MV-4-11 (cell line): ENCODE results near the gene LPAR3.
A peak's percentile ranks its signal among the peaks of the same experiment; 100 is the strongest.

Experiments used
- DNase-seq: peaks from one replicate; lab custom pipeline; 2025; lab: John Stamatoyannopoulos, UW

LPAR3 gene

DNA sequence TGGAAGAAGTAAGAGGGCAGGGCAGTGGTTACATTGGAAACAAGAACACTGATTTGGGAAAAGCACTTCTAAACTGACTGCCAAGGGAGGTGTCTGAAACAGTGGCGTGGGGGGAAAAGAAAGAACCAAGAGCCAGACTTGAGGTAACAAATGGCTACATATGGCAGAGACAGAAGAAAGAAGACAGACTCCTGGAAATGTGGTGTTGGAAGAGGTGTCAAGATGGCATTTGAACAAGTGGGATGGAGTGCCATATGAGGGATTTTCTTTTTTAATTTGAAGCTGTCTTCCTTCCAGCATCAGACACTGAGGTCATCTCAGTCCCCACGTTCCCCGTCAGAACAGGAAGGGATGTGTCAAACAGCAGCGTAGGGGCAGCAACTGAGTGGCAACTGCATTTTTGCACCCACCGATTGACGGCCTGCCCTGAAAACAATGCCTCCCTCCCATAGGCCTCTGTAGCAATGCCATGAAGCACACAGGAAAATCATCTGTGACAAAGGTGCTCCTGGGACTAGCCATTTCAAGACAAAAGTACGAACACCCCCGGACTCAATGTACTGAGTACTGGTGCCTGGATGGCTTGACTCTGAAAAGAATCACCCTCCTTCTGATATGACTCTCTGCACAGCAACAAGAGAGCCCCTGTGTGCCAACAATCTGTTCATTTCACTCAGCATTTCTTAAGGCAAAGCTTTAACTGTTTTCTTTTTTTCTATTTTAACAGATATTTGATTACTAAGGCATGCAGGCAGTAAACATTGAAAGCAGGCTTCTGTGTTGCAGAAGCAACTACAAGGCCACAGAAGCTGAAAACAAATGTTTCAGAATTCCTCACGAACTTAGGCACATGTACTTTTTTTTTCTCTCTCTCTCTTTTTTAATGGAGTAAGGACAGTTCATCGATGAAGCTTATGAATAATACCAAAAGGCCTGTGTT lies 37.0 kb downstream of the LPAR3 start:
- no peak for DNase-seq

DNA sequence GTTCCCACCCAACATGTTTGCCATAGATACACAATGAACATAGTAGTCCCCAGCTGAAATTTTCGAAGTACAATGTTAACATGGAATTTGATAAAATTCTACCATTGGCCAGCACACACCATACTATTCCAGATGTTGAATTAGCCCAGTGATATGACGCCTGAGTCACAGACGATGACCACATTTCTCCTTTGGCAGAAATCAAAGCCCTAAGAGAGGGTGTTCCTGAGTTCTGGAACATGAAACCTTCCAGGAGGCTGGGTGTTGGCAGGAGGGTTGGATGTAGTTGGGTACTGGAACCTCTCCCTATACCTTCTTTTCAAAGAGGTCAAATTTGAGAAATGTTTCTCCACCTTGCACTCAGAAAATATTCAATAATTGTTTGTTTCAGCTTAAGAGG lies 37.8 kb downstream of the LPAR3 start:
- DNase-seq = no peak

DNA sequence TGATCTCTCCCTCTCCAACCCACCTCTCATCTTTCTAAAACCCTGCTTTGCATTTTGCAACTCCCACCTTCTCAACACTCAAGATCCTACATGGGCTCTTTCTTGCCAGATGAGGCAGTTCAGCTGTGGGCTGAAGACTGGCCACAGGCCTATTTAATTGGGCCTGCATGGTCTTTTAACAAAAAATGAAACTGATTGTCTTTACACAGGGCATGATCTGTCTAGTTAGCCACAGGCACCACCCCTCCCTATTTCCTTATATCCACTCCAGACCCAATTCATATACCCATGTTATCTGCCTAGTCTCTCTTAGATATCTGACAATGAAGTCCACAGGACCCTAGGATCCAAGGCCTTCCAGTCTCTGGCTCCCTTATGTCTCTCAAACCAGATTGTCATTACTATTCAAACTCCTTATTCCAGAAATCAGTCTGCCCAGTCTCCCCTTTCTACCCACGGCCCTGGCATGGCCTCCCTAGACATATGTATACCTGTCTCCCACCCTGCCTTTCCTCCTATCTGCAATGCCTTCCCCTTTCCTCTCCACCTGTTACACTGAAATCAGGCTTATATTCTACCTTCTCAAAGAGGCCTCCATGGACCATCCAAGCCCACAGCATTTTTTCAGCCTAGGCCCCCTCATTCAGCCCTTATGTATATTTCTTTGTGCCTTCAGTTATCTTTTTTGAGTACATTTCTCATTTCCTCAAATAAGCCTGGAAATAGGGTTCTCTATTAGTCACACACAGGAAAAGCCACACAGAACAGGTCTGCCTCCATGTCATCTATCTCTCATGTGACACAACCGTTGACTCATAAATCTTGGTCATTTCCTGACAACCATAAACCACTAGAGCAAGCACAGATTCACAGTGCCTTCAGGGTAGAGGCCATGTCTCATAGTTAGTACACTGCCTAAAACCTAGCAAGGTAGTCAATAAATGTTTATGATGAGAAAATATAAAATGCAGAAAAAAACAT lies 39.0 kb downstream of the LPAR3 start:
- DNase-seq = peak; percentile 98

DNA sequence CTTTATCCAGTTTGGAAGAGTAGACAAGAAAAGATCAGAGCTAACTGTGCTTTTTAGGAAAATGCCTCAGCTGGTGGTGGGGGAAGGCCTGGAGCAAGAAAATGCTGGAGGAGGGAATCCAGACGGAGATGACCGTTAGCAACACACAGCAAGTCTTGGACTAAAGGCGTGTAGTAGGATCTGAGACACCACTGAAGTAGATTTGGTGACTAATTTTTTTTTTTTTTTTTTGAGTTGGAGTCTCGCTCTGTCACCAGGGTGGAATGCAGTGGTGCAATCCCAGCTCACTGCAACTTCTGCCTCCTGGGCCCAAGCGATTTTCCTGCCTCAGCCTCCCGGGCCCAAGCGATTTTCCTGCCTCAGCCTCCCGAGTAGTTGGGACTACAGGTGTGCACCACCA lies 41.2 kb downstream of the LPAR3 start:
- no peak for DNase-seq

DNA sequence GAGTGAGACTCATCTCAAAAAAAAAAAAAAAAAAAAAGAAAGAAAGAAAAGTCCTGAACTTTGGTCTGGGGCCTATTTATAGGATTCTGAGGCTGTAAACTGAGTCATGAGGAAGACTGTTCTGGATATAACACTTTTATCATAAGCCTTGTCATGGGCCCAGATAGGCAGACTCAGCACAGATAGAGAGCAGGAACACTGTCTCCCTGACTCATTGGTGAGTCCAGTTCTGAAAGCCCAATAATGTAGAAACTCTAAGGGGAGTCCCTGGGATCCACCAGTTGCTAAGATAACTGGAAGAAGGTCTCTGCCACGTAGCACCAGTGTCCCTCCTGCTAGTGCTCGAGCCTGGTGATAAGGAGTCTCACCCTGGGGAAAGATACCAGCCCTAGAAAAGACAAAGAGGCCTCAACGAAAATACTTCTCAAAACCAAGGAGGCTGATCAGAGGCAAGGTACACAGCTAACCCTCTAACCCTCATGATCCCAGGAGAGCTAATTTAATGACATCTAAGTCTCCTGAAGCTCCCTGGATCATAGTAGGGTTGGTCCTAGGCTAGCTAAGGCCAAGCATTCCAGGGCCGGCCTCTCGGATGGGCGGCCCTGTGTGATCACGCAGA lies 43.5 kb downstream of the LPAR3 start:
- DNase-seq = no peak

DNA sequence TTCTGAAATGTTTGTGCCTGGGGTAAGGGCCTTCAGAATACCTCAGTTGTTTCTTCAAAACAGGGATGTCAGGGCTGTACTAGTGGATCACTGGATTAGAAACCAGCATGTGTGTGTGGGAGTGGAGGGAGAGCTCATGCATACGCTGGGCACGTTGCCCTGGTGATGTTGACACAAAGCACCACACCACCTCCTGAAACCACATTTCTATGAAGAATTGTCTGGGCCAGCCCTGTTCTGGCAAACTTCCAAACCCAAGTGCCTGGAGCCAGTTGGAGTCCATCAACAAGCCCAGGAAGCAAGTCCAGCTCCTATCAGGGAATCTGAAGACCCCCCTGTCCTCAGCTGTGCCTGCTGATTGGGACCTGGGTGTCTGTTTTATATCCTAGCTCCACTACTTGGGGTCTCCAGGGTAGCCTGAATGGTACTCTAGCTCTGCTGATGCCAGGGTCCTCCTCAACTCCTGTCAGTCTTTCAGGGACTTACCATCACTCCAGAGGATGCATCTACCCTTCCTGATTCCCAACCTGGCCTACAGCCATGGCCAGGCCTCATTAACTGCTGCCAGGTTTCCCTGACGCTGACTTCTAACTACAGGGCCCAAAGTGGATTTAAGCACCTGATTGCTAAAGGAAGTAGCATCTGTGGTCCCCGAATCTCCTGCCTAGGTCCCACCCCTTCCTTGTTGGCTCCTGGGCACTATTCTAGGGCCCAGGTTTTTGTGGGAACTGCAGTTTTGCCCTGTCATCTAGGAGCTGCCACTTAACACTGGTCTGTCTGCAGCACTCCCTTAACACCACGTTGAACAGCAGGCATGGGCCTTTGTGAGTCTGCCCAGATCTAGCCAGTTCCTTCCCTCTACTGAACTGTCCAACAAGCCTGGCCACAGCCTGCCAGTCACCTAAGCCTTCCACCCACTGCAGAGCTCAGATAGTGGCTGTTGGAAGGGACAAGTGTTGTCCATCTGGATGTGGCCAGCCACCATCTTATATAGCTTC lies 45.5 kb downstream of the LPAR3 start:
- DNase-seq = peak; percentile 90

DNA sequence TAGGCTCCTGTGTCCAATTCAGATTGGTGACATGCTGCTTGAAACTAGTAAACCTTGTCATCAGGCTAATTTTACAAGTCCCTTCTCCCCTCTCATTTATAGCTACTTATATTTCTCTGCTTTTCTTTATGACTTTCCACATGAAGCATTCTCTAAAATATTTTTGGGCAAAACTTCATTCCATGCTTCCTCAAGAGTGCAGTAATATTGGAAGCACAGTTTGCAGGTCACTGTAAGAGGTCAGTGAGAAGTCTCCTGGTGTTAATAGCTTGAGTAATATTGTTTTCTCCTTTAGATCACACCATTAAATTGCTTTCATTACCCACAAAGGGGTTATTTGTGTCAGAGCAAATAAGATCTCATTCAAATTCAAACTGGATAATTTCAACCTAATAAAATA lies 46.6 kb downstream of the LPAR3 start:
- no peak for DNase-seq

DNA sequence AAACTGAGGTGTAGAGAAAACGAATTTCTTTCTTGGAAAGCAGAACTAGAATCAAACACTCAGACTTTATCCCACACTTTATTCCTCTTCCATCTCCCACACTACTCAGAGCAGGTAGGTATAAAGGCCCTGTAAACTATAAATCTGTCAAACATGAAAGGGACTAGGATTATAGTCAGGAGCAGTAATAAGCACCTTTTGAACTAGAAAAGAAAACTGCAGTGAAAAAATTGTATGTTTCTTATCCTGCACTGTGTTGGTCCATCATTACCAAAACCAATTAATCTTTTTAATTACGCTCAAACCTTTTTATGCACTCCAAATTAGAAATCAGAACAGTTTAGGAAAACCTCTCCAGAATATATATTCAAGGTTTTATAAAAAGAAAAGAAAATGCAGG lies 47.6 kb downstream of the LPAR3 start:
- DNase-seq = no peak

DNA sequence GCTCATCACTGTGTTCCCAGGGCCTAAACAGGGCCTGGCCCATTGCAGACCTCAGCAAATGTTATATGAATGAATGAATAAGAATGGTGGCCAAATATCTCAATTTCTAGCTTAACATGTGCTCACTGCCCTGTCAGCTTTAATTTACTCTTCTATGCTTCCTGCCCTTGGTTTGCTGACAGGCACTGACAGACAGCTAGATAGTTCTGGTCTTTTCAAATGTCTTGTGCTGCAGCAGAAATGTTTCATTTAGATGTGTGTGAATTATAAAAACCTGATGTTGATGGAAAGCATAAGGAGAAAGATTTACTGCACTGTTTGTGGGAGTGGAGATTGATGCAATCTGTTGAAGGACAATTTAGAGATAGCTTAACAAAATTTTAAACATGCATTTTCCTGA lies 48.9 kb downstream of the LPAR3 start:
- DNase-seq = no peak

DNA sequence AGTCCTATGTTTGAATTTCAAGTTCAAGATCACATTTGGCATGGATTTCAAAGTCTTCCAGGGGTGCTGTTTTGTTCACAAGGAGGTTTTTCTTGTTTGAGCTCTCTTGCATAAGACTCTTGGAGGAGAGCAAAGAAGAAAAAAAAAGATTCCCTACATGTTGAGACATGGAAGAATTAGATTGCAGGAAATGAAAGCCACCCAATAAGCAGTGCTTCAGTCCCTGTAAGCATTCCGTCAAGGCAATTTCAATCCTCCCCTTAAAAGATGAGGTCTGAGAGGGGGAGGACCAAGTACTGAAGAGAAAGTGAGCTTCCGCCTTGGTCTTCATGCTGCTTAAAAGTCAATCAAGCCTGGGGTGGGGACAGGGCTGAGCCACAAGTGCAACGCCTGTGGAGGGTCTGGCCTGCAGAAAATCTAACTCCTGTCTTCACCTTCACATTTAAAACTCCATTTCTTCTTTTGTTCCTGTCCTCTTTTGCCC lies 50.2 kb downstream of the LPAR3 start:
- DNase-seq = no peak

DNA sequence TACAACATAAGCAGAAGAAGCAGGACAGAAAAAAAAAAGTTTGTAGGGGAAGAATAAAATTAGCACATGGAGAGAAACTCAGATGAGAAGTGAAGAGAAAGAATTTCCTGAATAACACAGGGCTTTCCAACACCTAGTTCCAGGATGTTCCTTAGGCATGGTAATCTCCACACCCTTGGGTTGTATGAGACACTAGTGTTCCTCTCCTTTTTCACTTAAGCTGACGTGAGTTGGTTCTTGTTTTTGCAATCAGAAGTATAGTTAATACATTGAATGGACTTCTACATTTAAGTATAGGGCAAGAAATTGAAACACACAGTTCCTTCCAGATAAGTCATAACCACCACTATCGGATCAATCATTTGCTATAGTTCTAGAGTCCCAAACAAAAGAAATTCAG lies 51.0 kb downstream of the LPAR3 start:
- no peak for DNase-seq

DNA sequence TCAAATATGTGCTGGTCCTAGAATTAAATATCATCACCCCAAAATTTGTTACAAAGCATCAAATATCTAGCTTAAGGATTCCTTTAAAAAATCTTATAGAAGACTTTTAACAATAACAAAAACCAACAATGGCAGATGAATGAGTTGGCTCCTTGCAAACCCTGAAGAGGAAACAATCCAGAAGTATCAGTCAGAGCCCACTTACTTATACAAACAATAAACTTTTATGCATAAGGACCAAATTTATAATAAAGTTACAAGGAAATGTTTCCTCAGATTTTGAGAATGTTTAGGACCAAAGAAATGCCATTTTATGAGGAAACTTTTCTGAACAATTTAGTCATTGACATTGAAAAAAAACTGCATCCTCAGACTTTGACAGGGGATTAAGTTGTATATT lies 52.7 kb downstream of the LPAR3 start:
- no peak for DNase-seq

DNA sequence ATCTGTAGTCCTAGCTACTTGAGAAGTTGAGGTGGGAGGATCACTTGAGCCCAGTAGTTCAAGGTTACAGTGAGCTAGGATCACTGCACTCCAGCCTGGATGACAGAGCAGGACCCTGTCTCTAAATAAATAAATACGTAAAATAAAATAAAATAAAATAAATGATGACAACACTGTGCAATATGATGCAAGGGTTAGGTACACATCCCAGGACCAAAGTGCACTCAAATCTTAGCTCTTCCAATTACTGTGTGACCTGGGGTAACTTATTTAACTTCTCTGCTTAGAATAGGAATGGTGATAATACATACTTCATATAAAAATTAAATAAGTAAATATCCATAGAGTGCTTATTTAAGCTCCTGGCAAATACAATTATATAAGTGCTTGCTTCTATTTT lies 53.5 kb downstream of the LPAR3 start:
- no peak for DNase-seq

DNA sequence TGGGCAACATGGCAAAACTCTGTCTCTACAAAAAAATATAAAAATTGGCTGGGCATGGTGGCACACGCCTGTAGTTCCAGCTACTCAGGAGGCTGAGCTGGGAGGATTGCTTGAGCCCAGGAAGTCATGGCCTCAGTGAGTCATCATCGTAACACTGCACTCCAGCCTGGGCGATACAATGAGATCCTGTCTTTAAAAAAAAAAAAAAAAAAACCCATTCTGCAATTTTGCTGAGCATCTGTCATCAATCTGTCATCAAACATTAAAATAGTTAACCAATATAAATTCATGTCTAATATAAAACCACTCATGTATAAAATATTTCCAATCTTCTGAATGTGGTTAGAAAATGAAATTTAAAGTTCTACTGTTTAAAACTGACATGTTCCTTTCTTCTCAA lies 56.9 kb downstream of the LPAR3 start:
- DNase-seq = peak; percentile 52

DNA sequence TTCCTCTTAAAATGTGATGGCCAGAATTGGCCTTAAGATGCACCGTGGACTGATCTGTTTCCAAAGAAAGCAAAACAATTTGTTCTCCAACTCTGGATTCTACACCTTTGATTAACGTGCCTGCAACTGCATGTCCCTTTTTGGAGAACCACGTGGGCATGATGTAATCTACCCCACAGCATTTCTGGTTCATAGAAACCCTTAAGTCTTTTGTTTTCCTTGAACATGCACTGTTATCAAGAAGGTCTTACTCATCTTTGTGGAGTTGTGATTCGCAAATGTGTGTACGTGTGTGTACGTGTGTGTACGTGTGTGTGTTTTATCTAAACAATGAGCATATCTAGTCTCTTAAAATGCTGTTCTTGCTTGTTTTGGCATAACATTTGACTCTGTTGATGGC lies 57.8 kb downstream of the LPAR3 start:
- DNase-seq = peak; percentile 12

DNA sequence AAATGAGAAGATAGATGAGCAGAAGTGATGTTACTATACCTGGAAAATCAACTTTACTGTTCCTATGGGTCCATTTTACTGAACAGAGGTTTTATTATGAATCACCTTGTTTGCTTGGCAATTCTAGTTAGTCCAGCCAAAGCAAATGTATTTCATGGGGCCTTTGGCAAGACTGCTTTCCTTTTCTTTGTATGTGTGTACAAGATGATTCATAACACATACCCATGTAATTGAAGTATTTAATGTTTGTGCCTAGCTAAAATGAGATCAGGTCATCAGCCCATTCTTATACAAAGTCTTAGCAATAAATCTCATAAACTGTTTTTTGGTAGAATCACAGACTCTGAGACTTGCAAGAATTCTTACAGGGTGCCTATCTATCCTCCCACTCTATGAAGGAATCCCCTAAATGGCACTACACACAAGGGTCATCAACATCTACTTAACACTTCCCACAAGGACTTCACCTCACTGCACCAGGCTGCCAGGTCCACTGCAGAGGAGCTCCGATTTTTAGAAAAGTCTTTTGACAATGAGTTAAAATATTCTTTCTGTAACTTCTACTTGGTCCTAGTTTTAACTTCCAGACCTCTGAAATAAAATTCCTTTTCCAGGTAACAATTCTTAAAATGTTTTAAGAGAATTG lies 58.5 kb downstream of the LPAR3 start:
- no peak for DNase-seq

DNA sequence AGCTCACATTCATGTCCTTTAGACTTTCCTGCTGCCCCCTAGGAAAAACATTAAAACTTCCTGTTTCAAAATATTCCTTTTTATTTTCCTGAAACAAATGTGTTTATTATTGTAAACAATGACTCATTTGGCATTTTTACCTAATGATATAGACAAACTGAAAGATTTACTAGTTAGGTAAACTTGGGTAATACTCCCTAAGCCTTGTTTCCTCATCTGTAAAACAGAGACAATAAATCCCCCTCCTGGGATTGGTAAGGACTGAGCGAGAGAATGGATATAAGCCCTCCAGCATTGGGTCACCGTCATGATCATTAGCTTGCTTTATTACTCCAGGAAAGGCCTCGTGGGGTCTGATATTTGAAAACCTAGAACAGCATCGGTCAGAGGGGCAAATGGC lies 59.8 kb downstream of the LPAR3 start:
- no peak for DNase-seq

DNA sequence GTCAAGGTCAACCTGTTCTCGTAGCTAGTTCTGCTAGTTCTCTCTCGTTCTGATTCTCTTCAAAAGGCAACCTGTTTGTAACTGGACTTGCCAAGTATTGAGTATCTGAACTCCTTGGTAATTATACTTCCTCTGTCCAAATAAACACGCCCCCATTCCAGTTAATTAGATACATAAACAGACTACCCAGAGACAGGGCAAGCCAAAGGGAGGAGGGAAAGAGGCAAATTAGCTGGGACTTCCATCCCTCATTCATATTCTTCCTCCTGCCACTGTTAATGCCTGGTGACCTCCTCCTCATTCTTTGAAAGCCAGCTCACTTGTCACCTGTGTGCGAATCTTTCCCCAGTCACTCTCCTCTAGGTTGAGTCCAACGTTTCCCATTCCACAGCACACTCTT lies 62.9 kb downstream of the LPAR3 start:
- DNase-seq = no peak

DNA sequence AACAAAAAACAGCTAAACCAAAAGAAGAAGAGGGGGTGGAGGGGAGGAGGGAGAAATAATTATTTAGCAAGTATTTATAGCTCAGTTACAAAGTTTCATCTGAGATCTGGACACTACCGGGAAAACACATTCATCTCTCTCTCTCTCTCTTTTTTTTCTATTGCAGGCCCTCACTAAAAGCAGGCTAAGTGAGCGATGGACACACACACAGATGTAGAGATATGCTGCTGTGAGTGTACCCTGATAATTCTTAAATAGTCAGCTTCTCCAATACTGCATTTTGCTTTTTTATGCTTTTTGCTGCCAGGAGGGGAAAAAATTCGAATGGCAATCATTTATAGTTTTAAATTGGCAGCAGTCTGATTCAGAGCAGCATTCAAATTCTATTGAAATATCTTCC lies 65.0 kb downstream of the LPAR3 start:
- DNase-seq = no peak

DNA sequence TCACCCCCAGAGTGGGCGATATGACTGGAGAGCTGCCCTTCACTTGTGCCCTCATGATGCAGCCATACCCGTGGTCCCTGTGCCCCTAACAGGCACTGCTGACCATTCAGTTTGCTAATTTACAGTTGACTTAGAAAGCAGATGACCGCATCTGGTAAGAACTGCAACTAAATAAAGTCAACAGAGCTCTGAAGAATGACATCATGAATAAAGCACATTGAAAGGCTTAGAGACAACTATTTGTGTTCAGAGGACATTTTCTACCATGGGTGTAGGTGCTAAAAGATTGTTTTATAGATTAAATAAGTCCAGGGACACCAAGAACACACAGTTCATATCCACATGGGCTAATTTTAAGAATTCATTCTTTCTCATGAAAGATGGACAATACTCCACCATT lies 65.5 kb downstream of the LPAR3 start:
- DNase-seq = no peak

DNA sequence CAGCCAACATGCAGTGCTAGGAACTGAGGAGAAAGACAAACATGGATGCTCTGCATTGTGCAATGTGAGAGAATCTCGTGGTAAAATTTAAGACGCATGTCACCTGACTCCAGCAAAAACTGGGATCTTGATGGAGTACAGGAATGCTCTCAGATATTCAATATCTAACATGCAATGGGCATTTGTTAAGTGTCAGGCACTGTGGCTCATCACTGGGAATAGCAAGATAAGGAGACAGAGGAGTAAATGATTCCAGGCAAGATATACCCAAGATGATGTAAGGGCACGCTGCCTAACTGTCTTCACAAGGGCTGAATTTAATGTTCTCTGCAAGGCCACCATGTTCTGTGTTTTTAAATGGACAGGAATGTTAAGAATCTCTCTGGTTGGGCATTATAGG lies 67.8 kb downstream of the LPAR3 start:
- no peak for DNase-seq
